HL-60/S4 treated with phorbol 12-myristate 13-acetate at 8.2 ng/mL for 4 days and 3 days (cell line): ENCODE results near the gene KLHDC4.

Experiments
- in situ Hi-C: fragments of 300-500 bp; cut with MboI; formaldehyde crosslinking; loops from 2 replicates; pipeline ENCODE4 v1.15.0; 2022; ENCODE audit warnings: low sequenced_read_pairs

Gene KLHDC4

DNA sequence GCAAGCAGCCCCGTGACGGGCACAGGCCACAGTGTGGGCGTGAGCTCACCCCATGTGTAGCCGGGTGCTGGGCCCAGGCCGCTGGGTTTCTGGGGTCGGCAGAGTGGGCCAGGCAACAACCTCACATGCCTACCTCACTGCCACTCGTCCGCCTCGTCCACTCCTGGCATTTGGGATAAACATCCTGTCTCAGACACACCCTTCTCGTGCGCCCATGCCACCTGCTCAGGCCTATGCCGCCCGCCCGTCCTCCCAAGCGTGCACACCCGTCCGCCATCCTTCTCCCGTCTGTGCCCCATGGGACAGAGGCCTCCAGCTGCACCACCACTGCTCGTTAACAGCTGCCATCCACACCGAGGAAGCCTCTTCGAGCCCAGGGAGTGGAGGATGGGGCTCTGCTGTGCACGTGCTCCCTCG is 64.3 kb downstream of the KLHDC4 start:
- in situ Hi-C loops = no loop called here

DNA sequence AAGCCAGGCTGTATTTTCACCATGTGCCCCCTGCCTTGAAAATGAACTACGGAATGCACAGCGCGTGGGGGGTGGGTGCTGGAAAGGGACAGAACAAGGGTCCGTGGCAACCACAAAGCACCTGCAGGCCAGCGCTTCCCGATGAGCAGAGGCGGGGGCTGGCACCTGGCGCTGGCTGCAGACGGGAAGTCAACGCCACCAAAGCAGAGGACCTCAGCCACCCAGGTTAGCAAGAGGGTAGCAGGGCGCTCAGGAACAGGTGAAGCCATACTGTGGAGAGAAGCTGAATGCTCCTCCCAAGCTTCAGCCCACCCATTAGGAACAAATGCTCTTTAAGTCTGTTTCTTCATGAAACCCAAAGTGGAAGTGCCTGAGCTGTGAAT is 64.7 kb downstream of the KLHDC4 start:
- in situ Hi-C loops = no loop called here

DNA sequence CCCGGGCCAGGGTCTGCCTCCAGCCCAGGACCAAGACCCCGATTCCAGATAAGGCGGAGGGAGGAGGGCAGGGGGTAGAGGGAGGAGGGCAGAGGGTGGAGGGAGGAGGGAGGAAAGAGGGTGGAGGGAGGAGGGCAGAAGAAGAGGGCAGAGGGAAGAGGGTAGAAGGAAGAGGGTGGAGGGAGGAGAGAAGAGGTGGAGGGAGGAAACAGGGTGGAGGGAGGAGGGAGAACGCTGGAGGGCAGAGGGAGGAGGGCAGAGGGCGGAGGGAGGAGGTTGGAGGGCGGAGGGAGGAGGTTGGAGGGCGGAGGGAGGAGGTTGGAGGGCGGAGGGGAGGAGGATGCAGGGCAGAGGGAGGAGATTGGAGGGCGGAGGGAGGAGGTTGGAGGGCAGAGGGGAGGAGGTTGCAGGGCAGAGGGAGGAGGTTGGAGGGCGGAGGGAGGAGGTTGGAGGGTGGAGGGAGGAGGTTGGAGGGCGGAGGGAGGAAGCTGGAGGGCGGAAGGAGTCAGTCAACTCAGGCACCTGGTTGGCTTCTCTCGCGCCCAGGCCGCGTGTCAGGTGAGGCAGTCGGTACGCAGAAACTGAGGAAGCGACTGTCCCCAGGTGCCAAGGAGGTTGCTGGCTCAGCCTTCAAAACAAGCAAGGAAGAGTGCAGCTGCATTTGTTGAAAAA is 65.2 kb downstream of the KLHDC4 start:
- in situ Hi-C loops = no loop called here

DNA sequence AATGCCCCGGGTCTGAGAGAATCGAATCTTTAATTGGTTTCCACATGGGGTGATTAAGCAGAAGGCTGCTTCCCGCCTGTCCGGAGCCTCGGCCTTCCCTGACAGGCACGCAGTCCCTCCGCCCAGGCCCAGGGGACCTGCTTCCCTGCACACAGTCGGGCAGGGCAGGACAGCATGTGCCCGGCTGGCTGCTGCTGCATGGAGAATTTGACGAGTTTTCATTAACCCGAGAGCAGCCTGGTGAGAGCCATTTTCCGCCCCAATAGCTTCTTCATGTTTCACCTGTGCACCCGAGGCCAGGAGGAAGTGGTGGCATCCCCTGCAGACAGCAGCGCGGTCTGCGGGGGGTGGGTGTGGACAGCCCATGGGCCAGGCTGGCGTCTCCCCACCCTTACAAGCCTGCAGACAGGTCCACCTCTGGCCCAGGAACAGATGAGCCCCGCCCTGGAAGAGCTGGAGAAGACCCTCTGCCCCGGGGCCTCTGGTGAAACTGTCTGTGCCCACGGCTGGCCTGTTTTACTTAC is 67.0 kb downstream of the KLHDC4 start:
- in situ Hi-C loops = no loop called here

DNA sequence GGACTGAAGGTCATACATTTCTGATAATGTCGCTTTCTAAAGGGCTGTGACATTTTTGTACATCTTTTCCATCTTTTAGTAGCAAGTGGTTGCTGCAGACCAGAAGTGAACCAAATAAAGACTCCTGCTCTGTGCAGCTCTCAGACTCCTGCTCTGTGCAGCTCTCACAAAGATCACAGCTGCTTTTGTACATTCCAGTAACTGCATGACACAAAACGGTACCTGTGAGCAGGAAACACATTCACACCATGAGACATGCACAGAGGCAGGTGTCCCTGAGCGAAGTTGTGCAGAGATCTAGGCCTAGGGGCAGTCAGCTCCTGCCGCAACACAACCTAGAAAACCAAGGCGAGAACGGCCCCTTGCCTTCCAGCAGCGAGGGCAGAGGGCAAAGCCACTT is 67.5 kb downstream of the KLHDC4 start:
- in situ Hi-C loops = no loop called here

DNA sequence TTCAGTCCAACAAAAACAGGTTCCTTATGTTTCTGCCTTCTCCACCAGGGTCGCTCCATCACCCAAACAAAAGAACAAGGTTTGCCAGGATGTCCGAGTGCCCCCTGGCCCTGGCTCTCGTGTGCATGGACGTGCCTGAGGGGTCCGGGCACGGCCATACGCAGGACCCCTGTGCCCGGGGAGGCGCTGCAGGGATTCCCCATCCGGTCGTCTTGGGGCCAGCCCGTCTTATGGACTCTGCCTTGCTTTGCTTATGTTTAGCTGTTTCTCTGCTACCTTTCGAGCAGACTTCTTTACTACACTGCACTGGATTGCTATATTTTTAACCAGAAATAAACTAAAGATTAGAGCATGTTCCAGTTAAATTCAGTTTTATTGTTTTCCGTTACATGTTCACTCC is 68.0 kb downstream of the KLHDC4 start:
- in situ Hi-C loops = no loop called here

DNA sequence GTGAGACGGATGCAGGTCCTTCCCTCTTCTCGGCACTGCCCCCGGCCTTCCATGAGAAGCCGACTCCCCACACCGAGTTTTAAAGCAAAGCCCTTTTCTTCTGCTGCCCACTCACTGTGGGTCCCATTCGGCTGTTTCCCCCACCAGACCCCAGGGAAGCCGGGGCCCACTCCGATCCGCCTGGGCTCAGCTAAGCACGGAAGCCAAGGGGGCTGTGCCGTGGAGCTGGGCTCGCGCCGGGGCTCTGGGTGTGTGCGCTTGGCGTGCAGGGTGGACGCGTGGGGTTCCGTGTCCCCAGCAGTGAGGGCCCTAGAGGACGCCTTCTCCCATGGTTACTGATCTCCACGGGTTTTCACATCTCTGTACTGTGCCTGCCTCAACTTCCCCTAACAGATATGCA is 68.5 kb downstream of the KLHDC4 start:
- in situ Hi-C loops = no loop called here

DNA sequence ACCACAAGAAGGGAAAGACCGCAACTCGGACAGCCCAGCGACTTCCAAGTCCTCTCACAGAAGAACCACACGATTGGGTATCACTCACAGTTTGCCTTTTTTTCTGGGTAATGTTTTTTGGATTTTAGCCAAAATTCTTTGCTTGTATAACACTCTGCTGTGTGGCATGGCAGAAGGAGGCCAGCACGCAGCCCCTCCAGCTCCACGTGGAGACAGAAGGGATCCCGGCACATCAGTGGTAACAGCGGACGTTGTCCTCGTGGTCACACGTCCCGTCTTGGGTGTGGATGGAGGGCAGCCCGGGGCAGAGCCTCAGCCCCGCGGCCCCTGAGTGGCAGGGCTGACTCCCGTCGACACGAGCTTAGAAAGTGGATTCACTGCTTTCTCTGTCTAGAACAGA is 69.1 kb downstream of the KLHDC4 start:
- in situ Hi-C loops = no loop called here

DNA sequence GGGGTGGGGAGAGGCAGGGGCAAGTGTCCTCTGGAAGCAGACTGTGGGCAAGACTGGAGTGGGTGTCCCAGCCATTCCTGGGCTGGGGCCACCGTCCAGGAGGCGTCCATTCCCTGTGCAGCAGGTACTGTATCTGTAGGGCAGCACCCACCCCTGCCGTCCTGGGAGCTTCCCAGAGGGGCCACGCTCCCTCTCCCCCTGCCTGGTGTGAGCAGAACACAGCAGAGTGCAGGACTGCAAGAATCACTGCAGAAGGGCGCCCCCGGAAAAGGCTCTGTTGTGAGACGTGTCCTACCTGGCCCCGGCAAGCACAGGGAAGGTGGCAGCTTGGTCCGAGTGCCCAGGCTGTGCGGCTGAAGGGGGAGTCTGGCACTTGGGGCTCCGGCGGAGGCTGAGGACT is 70.3 kb downstream of the KLHDC4 start:
- in situ Hi-C loops = no loop called here

DNA sequence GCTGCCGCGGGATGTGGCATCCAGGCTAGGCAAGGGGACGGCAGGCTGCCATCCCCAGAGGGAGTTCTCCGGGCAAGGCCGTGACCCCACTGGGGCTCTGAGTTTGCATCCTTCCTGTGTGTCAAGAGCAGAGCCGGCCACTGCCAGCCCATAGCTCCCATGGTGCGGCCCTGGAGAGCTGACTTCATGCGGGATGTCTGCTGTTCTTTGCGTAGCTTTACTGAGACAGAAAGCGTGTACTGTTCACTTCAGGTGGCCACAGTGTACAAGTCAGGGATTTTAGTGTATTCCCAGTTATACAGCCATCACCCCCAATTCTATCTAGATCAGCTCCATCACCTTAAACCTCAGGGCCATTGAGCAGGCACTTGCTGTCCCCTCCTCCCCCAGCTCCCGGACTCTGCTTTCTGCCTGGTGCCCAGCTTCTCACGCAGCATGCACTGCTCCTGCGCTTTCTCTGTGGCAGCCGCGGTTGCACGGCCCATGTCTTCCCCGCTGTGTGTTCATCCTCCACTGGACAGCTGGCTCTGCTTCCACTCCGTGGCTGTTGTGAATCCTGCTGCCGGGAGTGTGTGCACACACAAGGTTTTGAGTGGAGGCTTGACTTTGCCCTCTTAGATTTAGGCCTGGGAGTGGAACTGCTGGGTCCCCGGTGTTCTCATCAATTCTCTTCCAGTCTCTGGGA is 71.2 kb downstream of the KLHDC4 start:
- in situ Hi-C loops = no loop called here

DNA sequence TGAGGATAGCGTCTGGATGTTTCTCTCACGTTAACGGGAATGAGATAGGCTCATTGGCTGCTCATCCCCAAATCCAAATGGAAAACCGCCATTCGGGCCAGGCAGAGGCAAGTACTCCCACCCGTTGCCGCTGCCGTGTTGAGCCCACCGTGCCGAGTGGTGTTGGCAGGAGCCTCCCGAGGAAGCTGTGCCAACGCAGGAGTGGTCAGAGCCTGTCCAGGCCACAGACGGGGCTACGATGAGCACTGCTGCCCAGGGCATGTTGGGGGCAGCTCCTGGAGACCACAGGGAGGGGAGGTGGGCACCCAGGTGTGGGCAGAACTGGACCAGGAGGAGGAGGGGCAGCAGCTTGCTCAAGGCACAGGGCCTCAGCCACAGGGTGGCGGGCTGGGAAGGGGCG is 72.0 kb downstream of the KLHDC4 start:
- in situ Hi-C loops = no loop called here

DNA sequence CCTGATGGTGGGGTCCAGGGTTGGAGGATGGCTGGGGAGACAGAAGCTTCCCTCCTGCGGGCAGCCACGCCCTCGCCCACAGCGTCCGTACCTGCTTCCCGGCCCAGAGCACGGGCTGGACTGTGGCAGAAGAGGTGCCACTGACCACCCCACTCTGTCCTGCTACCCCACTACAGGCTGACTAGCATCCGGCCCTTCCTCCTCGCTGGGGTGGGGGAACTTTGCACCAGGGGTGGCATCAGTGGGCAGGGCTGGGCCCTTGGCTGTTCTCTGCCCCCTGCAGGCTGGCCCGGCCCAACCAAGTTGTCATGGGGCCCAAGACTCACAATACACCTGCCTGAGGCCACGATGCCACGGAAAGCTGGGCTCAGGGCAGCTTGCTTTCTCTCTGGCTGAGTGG is 73.0 kb downstream of the KLHDC4 start:
- in situ Hi-C loops = no loop called here

DNA sequence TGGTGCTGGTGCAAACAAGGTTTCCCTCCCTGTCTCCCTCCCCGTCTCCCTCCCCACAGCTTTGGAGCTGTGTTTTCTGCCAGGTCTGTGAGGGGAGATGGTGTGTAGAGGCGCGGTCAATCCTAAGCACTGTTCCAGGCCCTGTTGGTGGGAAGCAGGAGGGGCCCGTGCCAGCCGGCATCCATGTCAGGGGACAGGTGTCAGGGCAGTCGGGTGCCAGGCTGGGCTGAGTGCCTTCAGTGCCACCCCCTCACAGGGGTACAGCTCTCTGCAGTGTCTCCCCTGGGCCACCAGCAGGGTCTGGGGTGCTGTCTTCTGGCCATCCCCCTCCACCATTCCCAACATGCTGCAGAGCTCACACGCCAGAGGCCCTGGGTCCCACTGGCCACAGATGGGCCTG is 73.6 kb downstream of the KLHDC4 start:
- in situ Hi-C loops = no loop called here

DNA sequence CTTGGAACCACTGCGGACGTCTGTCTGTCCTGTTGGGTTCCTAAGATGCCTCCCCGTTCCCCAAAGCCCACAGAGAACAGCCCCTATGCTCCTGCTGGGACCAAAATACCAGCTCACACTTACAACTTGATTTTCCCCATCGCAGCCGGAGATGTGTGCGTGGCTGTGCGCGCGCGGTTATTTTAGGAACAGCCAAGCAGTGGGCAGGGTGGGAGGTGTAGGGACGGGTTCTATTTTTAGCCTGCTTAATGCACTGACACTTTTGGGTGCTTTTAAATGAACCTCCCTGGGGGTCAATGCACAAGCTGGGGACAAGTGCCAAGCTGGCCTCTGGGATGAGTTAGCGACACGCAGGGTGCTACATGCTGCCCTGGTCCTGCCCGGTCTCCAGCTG is 74.1 kb downstream of the KLHDC4 start:
- in situ Hi-C loops = no loop called here

DNA sequence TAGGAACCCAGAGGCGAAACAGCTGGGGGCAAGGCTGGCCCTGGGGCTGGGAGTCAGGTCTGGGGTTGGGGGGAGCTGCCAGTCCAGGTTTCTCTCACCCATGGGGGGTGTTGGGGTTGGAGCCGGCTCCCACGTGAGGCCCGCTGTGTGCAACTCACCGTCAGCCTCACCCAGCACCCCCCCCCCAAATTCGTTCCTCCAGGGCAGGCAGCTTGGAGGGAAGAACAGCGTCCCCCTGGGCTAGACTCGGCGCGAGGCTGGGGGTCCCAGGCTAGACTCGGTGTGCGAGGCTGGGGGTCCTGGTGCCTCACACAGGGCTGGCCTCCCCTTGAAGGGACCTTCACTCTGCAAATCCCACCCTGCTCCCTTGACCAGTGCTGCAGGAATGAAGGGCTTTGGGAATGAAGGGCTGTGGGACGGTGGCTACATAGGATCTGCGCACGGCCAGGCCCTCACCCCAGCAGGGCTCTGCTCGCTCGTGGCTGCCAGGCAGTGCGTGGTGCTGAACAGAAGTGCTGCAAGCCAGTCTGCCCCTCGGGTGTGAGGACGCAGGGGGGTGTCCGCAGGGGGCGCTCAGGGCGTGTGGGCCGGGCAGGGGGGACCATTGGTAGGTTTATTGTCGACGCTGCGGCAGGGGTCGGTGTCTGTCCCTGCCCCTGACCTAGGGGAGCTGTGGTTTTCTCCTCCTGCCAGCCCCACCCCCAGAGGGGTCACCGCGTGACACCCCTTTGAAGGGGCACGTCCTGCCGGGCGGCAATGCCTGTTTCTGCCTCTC is 74.7 kb downstream of the KLHDC4 start:
- in situ Hi-C loops = no loop called here

DNA sequence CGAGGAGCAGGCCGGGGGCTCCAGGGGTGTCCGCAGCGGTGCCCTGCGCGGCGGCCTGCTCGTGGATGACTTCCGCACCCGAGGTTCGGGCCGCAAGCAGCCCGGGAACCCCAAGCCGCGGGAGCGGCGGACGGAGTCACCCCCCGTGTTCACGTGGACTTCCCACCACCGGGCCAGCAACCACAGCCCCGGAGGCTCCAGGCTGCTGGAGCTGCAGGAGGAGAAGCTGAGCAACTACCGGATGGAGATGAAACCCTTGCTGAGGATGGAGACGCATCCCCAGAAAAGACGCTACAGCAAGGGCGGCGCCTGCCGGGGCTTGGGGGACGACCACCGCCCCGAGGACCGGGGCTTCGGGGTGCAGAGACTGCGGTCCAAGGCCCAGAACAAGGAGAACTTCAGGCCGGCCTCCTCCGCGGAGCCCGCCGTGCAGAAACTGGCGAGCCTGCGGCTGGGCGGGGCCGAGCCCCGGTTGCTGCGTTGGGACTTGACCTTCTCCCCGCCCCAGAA is 75.8 kb downstream of the KLHDC4 start:
- in situ Hi-C loops = no loop called here

DNA sequence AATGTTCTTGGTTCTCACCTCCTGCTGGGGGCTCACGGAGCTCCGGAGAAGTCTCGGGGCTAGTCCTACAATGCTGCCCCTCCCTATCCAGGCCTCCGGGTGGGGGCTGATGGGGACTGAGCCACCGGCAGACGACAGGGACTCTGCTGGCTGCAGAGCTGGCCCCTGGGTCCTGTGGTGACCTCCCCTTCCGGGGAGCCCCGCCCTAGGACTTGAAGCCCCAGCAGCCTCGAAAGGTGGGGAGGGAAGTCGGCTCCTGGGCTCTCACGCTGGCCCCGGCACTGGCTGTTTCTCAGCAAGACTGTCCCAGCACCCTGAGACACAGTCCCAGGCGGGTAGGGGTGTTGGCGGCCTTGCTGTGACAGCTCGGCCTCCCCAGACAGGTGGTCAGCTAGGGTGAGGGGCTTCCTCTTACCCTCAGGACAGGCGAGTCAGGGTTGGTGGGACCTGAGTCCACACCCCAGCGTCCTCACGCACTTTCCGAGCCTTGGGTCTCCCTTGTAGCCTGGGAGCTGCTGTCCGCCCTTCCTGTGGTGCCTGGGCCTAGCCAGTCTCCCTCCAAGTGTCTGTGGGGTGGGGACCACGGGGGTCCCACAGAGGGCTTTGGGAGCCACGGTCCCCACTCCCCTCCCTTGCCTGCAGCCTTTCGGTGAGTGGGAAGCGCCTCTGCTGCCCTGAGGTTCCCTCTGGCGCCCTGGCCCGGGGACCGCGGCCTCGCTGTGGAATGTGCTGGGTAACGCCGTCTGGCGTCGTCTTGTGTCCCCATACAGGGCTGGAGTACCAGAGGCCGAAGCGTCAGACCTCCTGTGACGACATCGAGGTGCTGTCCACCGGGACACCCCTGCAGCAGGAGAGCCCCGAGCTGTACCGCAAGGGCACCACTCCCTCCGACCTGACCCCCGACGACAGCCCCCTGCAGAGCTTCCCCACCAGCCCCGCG is 76.6 kb downstream of the KLHDC4 start:
- in situ Hi-C loops = no loop called here

DNA sequence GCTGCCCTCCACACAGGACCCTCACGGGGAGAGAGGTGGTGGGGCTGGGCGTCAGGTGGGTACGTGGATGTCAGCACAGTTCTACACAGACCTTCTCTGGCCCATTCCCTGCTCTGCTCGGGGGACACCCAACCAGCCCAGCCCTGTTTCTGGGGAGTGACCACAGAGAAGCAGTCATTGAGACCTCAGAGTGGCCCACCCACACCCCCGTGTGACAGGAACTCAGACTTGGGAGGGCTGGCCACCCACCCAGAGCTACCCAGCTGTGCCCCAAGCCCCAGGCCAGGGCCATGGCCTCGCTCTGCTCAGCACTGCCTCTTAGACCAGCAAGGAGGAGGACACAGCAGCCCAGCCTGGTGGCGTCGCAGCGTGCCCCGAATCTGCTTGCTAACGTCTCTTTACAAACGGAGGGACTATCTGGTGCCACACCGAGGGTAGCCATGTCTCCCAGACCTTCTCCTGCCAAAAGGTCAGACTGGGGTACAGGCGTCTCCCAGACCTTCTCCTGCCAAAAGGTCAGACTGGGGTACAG is 77.7 kb downstream of the KLHDC4 start:
- in situ Hi-C loops = no loop called here

DNA sequence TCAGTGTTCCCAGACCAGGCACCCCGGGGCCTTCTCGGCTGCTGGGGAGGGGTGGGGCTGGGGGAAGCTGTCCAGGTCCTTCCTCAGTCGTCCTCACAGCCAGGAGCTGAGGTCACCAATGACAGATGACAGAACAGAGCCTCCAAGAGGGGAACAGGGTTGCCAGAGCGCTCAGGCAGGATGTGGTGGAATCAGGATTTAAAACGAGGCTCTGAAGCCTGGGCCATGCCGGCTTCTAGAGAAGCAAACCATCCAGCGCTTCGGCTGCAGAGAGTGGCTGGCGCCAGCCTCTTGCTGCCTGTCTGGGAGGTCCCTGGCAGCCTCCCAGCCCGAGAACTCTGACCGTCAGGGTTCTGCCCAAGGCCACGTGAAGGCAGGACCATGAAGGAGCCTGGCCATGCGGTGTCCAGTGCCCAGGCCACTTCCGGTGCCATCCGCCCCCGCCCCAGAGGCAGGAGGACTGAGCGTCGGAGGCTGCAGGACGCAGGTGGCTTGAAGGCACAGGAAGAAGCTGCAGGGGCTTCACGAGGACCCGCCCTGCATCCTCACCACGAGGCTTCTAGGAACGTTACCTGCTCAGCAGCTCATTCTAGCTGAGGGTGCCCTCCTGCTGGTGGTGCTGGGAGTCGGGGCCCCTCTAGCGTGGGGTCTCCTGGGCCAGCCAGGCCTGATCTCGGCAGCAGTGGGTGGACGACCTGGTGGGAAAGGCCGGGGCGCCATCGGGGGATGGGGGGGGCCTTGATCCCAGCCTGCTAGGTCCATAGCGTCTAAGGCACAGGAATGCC is 78.5 kb downstream of the KLHDC4 start:
- in situ Hi-C loops = no loop called here

DNA sequence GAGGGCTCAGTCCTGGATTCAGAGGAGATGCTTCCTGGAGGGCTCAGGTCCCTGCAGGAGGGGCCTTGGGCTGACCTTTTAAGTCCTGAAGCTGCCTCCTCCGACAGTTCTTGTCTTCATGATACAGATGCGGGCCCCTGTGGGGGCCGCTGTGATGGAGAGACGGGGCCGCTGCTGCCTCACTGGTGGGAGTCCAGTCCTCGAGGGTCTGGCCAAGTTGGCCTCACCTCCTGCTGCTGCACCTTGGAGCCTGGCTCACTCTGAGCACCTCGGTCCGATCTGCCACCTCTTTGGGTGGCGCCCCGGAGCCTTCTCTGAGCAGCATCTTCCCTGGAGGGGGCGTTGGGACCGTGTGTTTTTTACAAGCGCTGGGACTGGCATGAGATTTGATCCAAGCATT is 79.1 kb downstream of the KLHDC4 start:
- in situ Hi-C loops = no loop called here
